Adipose tissue (tissue), 3 donors: ENCODE measurements around the gene DNAJB1. TPM values are rescaled to one million over a fixed set of nuclear protein-coding genes. Genes with fewer than 3 reads are reported as not detected.

ENCODE experiments used
- H3K27ac ChIP-seq: one replicate; pipeline ENCODE4 v1.5.1; 2013; ENCODE audit warnings: low read depth, low read length
- WGBS, 3 donors: extraction: QIAGEN DNeasy Blood & Tissue Kit; methylation state at CpG; one replicate each; pipeline ENCODE4 v1.1.7; 2013; 5-methylcytosine and 5-hydroxymethylcytosine counted together
- polyA plus RNA-seq, 3 donors: library from polyadenylated mRNA; stranded (reverse); fragments of 200-250 nt; gene quantifications; one replicate each; pipeline ENCODE4 v1.2.3, GENCODE V29; 2013
- donor health status: healthy with polysubstance abuse.
- donor health status: Bipolar disorder and iron deficiency.
- donor health status: healthy.

DNAJB1 gene
- polyA plus RNA-seq, 3 donors, result 31.4 to 285 (median 166) TPM

DNA sequence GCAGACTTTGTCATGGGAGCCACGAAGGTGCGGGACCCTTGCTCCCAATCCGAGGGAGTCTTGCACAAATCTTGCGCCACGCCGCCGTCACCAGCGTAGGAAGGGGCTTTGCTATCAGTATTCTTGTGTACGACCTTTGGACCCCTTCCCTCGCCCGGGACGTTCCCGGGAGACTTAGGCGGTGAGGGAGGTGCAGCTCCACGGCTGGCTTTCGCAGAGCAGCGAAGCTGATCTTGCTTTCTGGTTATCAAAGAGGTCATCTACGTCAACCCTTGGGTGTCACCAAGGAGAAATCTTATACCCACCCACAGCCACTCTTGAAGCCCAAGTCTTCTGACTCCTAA, 11.8 kb upstream of the DNAJB1 start:
- no peak overlapping the region for H3K27ac ChIP-seq
- 0% methylated on average over 18 of the region's 18 CpGs for WGBS, 3 donors

DNA sequence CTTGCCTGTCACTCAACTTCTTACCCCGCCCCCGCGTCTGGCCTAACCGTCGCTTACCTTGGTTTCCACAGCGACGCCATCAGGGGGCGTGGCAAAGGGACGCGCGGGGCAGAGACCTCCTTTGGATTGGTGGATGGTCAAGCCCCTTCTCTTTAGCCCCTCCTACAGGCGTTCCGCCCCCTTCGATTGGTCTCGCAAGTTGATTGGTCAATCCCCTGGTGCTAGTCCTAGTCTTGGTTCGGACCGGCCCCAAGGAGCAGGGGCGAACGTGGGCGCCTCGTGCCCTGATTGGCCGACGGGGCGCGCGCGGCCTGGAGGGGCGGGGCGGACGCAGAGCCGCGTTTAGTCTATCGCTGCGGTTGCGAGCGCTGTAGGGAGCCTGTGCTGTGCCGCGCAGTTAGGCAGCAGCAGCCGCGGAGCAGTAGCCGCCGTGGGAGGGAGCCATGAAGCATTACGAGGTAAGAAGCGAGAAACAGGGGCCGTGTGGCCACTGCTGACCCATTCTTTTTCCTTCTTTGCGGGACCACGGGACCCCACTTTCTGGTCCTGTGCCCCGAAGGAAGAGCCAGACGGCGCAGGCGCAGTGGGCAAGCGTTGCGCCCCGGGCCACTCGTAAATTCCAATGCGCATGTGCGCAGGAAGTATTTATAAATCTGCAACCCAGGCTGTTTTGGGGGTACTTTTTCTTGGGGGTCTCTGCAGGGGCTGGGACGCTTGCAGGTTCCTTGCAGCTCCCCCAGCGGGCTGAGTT, 11.2 kb upstream of the DNAJB1 start, which contains the start of gene TECR:
Gene TECR (plus strand): TSS at position 341 of the 751 bp plus-strand sequence. CDS start 103 bp downstream, at position 444.
- no peak within 1 kb of the TSS for H3K27ac ChIP-seq
- WGBS, 3 donors, result 0% methylated on average over 56 to 59 of the region's 59 CpGs

DNA sequence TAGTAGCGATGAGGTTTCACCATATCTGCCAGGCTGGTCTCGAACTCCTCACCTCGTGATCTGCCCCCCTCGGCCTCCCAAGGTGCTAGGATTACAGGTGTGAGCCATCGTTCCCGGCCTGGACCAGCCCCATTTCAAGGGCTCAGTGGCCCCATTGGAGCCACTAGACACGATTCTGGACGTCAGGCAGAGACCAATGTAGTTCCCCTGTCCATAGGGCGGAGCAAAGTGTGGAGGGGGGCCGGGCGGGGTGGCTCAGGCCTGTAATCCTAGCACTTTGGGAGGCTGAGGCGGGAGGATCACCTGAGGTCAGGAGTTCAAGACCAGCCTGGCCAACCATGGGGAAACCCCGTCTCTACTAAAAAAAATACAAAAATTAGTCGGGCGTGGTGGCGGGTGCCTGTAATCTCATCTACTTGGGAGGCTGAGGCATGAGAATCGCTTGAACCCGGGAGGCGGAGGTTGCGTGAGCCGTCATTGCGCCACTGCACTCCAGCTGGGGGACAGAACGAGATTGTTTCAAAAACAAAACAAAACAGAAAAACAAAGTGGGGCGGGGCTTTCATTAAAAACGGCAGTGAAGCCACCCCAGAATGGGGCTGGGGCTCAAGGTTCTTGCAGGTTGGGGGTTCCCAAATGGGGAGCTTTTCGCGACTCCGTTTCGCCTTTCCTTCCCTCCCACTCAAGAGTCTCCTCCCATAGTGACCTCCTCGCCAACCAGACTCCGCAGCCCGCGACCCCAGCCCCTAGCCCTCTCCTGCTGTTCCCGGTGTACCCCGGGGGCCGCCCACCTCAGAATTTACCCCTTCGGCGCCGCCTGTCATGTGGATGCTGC, 10.4 kb upstream of the DNAJB1 start:
- H3K27ac ChIP-seq, result no peak overlapping the region
- 30 to 37% (median 30%) methylated on average over 39 of the region's 39 CpGs for WGBS, 3 donors

- H3K27ac ChIP-seq, result no peak overlapping the region
- 80 to 86% (median 85%) methylated on average over 4 of the region's 4 CpGs for WGBS, 3 donors
Observed at GRCh38 chr19:14526423-14526822, 8.2 kb upstream of the DNAJB1 start.

DNA sequence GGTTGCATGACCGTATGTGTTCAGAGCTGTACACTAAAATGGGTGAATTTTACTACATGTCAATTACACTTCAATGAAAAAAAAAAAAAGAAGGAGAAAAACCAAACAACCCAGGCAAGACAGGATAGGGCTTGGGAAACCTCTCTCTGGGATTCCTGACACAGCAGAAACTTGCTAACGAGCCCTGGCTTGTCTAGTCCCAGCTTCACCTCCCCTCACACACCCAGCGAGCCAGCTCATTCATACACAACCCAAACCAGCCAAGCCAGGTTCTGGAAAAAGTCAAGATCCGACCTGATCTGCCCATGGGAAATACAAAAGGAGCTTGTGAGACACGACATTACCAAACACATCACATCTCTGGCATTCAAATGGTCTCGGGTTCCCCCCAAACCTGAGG, 7.5 kb upstream of the DNAJB1 start:
- no peak overlapping the region for H3K27ac ChIP-seq
- 62 to 77% (median 73%) methylated on average over 6 of the region's 6 CpGs for WGBS, 3 donors

GRCh38 chr19:14520543-14520942, 2.3 kb upstream of the DNAJB1 start:
- H3K27ac ChIP-seq, result no peak overlapping the region
- WGBS, 3 donors, result 90 to 95% (median 92%) methylated on average over 4 of the region's 4 CpGs

DNA sequence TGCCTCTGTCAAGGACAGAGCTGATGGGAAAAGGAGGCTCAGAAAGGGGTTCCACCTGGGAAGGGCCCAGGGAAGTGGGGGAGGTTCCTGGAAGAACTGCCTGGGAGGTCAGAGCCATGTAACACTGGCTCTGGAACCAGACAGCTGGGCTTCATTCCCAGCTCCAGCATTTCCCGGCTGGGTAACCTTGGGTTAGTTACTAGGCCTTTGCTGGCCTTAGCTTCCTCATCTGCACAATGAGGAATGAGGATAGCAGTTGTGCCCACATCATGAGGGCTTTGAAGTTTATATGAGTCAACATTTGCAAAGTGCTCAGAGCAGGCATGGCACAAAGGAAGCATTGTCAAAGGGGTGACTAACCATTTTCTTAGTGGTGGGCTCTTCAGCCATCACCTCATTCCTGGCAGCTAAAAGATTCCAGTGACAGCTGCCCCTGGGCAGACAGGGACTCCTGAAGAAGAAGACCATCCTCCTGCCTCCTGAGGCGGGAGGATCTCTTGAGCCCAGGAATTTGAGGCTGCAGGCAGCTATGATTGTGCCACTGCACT, 1.7 kb upstream of the DNAJB1 start:
- WGBS, 3 donors, result 47 to 67% (median 53%) methylated on average over 2 of the region's 2 CpGs
- no peak overlapping the region for H3K27ac ChIP-seq

DNA sequence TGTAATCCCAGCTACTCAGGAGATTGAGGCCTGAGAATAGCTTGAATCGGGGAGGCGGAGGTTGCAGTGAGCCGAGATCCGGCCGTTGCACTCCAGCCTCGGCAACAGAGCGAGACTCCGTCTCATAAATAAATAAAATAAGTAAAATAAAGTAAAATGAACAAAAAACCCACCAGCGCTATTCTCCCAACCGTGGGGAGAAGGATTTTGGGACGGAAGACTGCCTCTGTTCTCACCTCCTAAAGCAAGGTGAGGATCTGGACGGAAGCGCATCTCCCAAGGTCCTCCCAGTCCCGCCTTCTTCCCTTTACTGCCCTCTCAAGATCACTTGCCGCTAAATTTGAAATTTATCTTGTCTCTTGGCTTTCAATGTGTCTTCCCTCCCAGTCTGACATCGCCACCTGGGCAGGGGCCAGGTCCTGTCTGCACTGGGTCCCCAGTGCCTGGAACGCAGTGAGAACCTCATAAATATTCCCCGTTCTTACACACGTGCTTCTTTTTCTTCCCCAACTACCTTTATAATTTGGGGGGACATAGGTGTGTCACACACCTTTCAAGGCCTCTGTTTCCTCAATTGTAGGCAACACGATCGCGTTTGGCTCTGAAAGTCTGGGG, 1.2 kb upstream of the DNAJB1 start:
- WGBS, 3 donors, result 86 to 90% (median 89%) methylated on average over 22 of the region's 22 CpGs
- no peak overlapping the region for H3K27ac ChIP-seq

DNA sequence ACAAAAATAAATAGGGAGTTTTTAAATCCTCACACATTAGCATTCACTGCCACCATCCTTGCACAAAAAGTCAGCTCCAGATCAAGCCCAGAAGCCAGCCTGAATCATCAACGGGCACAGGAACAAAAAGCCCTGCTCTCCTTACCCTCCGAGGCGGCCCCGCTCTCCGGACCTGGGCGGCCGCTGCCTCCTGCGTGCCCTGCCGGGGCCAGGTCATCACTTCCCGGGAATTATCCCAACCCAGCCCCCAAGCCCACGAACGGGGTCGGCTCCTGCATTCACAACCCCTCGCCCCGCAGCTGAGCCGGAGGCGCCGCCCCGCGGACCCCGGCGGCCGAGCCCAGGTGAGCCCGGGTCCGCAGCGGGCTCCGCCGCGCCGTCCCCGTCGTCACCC, 754 bp downstream of the DNAJB1 start:
- 0 to 1% (median 0%) methylated on average over 23 to 32 of the region's 32 CpGs for WGBS, 3 donors

DNA sequence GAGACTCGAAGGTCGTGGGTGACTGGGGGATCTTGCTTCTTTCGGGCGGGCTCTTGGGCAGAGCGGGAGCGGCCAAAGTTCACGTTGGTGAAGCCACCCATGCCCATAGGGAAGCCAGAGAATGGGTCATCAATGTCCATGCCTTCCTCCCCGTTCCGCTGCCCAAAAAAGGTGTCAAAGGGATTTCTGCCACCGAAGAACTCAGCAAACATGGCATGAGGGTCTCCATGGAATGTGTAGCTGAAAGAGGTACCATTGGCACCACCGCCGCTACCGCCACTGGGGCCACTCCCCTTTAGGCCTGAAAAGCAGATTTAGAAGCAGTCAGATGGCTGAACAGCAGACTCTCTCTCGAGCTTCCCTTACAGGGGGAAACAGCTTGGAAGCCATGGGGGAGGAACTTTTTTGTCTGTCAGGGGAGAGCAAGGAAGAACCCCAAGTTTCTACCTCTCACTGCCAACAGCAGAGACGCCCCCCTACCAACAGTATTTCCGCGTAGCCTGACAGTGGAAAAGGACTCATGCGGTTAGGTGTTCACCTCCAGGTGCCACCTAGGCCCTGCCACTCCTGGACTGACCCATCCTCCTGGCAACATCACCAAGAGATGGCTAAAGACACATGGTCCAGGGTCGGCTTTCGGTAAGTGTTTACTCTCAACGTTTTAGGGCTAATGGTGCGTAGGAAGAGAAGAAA, 1.3 kb downstream of the DNAJB1 start:
- peak overlapping the region; percentile 99 for H3K27ac ChIP-seq
- WGBS, 3 donors, result 23 to 28% (median 23%) methylated on average over 22 of the region's 22 CpGs

More for the DNA sequence above, 754 bp downstream of the DNAJB1 start:
- H3K27ac ChIP-seq, result peak overlapping the region; percentile 99

DNA sequence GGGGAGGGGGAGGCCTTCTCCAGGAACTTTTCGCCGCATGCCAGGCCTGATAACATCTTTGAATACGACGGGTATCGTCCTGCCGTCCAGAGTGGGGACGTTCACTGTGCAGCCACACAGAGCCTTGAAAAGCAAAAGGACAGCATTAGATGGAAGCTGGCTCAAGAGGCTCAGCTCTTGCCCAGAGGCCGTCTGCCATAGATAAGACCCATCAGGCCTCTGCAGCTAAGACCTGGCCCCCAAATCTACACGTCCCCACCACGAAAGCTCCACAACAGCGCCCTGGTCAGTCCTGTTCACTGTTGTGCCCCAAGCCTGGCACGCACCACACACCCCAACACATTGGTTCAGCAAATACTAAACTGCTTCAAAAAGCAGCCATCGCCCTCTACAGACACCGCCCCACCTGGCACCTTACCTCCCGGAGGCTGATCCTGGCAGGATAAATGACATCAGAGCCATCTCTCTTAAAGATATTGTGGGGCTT, 2.1 kb downstream of the DNAJB1 start:
- no peak overlapping the region for H3K27ac ChIP-seq
- 61 to 70% (median 66%) methylated on average over 15 of the region's 15 CpGs for WGBS, 3 donors

GRCh38 chr19:14515501-14516047, 2.6 kb downstream of the DNAJB1 start:
- H3K27ac ChIP-seq, result no peak overlapping the region
- WGBS, 3 donors, result 62 to 74% (median 68%) methylated on average over 8 of the region's 8 CpGs

DNA sequence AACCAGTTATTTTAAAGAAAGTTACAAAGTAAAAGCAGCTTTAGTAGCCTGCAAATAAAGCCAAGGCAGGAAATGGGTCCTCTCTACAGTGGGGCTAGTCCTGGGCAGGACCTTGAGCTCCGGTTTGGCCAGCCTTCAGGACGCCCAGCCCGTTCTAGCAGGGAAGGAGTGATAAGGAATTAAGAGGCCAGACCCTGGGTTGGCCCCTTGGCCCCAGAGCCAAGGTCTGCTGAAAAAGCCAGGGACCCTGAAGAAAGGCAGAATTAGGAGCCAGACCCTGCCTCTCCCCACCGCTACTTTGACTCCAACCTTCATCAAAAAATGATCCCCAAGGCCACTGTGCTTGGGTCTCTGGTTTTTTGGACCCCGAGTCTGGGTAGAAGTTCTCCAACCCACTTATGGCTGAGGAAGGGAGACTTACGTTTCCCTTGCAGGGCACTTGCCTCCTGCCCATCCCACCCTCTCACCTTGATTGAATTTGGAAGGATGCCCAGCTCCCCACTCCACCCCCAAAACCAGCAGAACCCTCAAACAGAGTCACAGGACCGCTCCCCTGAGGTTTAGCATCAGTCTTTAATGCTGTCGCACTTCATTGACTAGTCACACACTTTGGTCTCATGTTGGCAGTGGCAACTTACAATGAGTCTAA, 3.9 kb downstream of the DNAJB1 start:
- no peak overlapping the region for H3K27ac ChIP-seq

DNA sequence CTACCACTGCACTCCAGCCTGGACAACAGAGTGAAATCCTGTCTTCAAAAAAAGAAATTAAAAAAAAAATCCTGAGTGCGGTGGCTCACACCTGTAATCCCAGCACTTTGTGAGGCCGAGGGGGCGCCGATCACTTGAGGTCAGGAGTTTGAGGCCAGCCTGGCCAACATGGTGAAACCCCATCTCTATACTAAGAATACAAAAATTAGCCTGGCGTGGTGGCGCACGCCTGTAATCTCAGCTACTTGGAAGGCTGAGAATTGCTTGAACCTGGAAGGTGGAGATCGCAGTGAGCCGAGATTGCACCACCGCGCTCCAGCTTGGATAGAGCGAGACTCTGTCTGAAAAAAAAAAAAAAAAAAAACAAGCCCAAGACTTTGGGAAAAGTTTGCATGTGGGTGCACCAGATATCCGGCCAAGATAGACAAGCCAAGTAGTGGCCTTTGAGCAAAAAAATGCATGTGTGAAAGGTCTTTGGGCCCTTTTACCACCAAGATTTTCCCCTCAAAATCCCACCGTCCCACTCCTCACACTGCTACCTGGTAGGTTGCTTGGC, 5.7 kb downstream of the DNAJB1 start:
- 93 to 95% (median 94%) methylated on average over 14 of the region's 14 CpGs for WGBS, 3 donors

More for the DNA sequence above, 3.9 kb downstream of the DNAJB1 start:
- WGBS, 3 donors, result 63 to 84% (median 84%) methylated on average over 8 of the region's 8 CpGs

GRCh38 chr19:14511229-14511593, 7.0 kb downstream of the DNAJB1 start:
- 51 to 90% (median 54%) methylated on average over 4 of the region's 4 CpGs for WGBS, 3 donors
- no peak overlapping the region for H3K27ac ChIP-seq

More for the DNA sequence above, 5.7 kb downstream of the DNAJB1 start:
- H3K27ac ChIP-seq, result no peak overlapping the region

DNA sequence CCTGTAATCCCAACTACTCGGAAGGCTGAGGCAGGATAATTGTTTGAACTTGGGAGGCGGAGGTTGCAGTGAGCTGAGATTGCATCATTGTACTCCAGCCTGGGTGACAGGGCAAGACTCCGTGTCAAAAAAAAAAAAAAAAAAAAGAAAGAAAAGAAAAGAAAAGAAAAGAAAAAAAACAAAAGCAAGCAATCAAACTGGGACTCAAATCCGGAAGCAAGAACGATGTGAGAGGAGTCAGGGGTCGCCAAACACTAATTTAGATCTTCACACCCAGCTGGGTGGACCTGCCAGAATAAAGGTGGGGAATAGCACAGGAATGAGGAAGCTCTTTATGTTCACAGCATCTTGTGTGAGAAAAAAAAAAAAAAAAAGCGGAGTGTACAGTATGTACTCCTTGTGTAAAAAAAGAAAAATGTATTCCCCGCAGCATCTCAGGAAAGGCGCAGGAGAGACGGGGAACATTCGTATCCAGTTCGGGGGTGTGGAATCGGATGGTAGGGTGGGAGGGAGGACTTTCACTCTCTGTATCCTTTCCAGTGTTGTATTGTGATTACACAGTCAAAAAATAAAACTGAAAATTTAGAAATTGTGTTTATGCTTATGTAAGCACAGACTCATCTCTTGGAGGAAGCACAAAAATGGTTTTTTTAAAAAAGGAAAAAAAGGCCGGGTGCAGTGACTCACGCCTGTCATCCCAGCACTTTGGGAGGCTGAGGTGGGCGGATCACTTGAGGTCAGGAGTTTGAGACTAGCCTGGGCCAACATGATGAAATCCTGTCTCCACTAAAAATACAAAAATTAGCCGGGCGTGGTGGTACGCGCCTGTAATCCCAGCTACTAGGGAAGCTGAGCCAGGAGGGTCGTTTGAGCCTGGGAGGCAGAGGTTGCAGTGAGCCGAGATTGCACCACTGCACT, 7.6 kb downstream of the DNAJB1 start:
- H3K27ac ChIP-seq, result peak overlapping the region; percentile 60
- WGBS, 3 donors, result 30 to 70% (median 31%) methylated on average over 21 to 22 of the region's 22 CpGs
